SW 1271 (cell line): ENCODE results near the gene FAM229B.
"Not testable (repeated sequence)": the region's sequence is repeated elsewhere in the genome, so short reads cannot be mapped to it uniquely, and the experiment has no call there.

ENCODE experiments used
- DNase-seq, 2 experiments: peaks; one replicate each; lab custom pipeline; 2025; lab: John Stamatoyannopoulos, UW

The FAM229B gene

GRCh38 chr6:112065426-112065986, 21.9 kb upstream of the FAM229B start:
- DNase-seq, result no peak

- DNase-seq, result no peak
These were observed 20.8 kb upstream of the FAM229B start for GRCh38 chr6:112066606-112067005.

GRCh38 chr6:112081569-112081968, 5.8 kb upstream of the FAM229B start:
- DNase-seq, result no peak

- no peak for DNase-seq
These were observed 1.9 kb upstream of the FAM229B start for GRCh38 chr6:112085286-112086065.

GRCh38 chr6:112086744-112087135, 651 bp upstream of the FAM229B start:
- peak in 1 of 2 experiments; percentile 76 for DNase-seq

GRCh38 chr6:112087916-112088315, 525 bp downstream of the FAM229B start:
- DNase-seq, result peak in 1 of 2 experiments; percentile 33

- no peak for DNase-seq
These were observed 9.5 kb downstream of the FAM229B start for GRCh38 chr6:112096901-112097300.

GRCh38 chr6:112100561-112100960, 13.2 kb downstream of the FAM229B start:
- DNase-seq, result no peak

- not testable (repeated sequence) for DNase-seq
These were observed 18.6 kb downstream of the FAM229B start for GRCh38 chr6:112106026-112106425.

GRCh38 chr6:112106562-112106961, 19.2 kb downstream of the FAM229B start:
- no peak for DNase-seq

GRCh38 chr6:112109262-112109661, 21.9 kb downstream of the FAM229B start:
- no peak for DNase-seq

- DNase-seq, result no peak
These were observed 26.0 kb downstream of the FAM229B start for GRCh38 chr6:112113431-112113830.

GRCh38 chr6:112113918-112114317, 26.5 kb downstream of the FAM229B start:
- DNase-seq, result no peak

- DNase-seq, result no peak
These were observed 27.3 kb downstream of the FAM229B start for GRCh38 chr6:112114577-112115223.

GRCh38 chr6:112116221-112116620, 28.8 kb downstream of the FAM229B start:
- DNase-seq, result peak in 1 of 2 experiments; percentile 3

- peak in 1 of 2 experiments; percentile 37 for DNase-seq
These were observed 30.2 kb downstream of the FAM229B start for GRCh38 chr6:112117554-112117953.

GRCh38 chr6:112118034-112118433, 30.6 kb downstream of the FAM229B start:
- no peak for DNase-seq

- no peak for DNase-seq
These were observed 35.4 kb downstream of the FAM229B start for GRCh38 chr6:112122756-112123155.

GRCh38 chr6:112123982-112124381, 36.6 kb downstream of the FAM229B start:
- no peak for DNase-seq

- no peak for DNase-seq
These were observed 40.8 kb downstream of the FAM229B start for GRCh38 chr6:112128208-112128607.

GRCh38 chr6:112130878-112131277, 43.5 kb downstream of the FAM229B start:
- DNase-seq, result no peak

- no peak for DNase-seq
These were observed 51.7 kb downstream of the FAM229B start for GRCh38 chr6:112139052-112139451.

GRCh38 chr6:112141707-112142106, 54.3 kb downstream of the FAM229B start:
- no peak for DNase-seq
